CMK (cell line): ENCODE results near the gene TAF1C.
"Not testable (repeated sequence)": the region's sequence is repeated elsewhere in the genome, so short reads cannot be mapped to it uniquely, and the experiment has no call there.

Experiments
- DNase-seq: peaks from one replicate; pipeline ENCODE4 v3.0.0-alpha.2; 2010; ENCODE audit warnings: low read depth

Gene TAF1C, protein sequence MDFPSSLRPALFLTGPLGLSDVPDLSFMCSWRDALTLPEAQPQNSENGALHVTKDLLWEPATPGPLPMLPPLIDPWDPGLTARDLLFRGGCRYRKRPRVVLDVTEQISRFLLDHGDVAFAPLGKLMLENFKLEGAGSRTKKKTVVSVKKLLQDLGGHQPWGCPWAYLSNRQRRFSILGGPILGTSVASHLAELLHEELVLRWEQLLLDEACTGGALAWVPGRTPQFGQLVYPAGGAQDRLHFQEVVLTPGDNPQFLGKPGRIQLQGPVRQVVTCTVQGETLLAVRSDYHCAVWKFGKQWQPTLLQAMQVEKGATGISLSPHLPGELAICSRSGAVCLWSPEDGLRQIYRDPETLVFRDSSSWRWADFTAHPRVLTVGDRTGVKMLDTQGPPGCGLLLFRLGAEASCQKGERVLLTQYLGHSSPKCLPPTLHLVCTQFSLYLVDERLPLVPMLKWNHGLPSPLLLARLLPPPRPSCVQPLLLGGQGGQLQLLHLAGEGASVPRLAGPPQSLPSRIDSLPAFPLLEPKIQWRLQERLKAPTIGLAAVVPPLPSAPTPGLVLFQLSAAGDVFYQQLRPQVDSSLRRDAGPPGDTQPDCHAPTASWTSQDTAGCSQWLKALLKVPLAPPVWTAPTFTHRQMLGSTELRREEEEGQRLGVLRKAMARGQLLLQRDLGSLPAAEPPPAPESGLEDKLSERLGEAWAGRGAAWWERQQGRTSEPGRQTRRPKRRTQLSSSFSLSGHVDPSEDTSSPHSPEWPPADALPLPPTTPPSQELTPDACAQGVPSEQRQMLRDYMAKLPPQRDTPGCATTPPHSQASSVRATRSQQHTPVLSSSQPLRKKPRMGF

DNA sequence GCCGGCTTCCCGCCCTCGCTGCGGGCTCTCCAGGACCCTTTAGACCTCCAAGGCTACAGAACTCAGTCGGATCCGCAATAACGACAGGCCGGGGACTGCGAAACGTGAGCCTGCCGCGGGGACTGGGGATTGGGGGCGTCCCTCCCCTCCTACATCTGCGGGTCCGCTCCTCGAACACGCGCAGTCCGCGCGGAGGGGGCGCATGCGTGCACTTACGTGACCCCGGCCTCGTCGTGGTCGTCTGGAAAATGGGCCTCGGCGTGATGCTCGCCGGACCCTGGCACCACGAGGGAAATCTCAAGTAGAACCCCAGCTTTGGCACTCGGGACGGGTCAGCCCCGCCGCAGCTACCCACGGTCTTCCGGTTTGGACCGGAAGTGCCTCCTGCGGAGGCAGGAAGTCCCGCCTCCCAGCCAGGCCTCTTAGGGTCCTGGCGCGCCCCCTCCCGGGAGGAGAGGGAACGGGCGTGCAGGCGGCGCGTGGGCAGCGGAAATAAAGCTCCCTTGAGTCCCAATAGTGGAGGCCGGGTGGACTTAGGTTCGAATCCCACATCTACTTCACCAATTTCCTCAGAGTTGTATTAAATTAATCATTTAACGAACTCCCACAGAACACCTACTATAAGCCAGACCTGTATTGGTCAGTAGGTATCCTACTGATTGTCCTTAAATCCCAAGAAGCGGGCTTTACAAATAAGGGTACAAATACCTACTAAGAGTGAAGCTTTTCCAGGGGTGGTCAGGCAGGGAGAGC lies at the start of gene TAF1C:
TSS of gene TAF1C (minus strand) at position 373 of the 753 bp plus-strand sequence. CDS start 2,069 bp downstream, outside the sequence.
- DNase-seq: peak; percentile 85

DNA sequence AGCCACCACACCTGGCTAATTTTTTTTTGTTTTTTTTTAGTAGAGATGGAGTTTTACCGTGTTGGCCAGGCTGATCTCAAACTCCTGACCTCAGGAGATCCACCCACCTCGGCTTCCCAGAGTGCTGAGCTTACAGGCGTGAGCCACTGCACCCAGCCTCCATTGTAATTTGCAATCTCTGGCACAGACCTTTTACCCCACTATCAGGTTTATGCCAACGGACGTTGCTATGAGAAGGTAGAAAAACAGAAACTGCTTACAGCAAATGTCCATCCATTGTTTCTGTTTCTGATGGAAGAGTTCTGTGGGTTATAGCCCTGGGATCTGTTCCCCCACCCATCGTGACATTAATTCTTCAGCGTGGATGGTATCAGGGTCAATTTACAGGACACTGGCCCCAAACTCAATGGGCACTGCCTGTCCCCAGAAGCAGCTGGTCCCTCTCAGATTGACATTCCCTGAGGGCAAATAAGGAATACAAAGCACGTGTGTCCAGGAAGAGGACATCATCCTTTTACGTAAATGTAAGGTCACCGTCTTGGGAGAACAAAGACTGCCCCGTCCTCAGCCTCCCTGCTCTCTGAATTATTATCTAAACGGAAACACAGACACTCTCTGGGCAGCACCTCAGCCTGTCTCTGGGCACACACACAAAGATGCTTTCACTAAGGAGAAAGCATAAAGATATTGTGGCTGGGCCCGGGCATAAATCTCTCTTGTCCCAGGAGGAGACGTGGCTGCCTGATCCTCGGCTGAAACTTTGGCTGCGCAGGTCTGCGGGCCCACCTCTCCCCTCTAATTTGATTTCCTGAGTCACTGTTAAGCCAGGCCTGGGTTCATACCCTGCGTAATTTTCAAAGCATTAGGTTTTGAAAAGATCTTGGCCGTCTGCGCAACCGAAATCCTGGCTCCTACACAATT lies 47.7 kb upstream of the TAF1C start:
- DNase-seq: no peak

DNA sequence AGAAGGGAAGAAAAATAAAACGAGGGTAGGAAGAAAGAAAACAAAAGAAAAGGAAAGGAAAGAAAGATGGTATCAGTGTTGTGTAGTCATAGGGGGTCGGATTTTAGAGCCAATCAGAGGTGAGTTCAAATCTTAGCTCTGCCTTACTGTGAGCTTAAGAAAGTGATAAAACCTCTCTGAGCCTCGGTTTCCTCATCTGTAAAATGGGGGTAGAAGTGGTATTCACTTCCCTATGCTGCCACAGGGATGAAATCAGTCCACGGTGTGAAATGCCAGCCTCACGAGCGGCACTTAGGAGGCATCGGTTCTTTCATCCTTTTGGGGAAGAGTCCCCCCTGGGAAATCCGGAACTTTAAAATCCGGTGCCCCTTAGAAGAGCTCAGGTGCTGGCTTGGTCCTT lies 46.9 kb upstream of the TAF1C start:
- no peak for DNase-seq

GRCh38 chr16:84232969-84233368 lies 46.1 kb upstream of the TAF1C start:
- no peak for DNase-seq

GRCh38 chr16:84232060-84232459 lies 45.2 kb upstream of the TAF1C start:
- no peak for DNase-seq

- no peak for DNase-seq
Observed at GRCh38 chr16:84229471-84229870, 42.6 kb upstream of the TAF1C start.

- DNase-seq: peak; percentile 34
Observed at GRCh38 chr16:84228256-84228838, 41.5 kb upstream of the TAF1C start.

DNA sequence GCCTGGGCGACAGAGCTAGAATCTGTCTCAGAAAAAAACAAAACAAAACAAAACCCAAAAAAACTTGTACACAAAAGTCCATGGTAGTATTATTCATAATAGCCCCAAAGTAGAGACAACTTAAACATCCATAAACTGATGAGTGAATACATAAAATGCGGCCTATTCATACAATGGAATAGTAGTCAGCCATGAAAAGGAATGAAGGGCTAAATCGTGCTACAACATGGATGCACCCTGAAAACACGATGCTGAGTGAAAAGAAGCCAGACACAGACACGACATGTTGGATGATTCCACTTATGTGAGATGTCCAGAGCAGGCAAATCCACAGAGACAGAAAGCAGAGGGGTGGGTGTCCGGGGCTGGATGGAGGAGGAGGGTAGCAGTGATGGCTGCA lies 40.7 kb upstream of the TAF1C start:
- no peak for DNase-seq

- DNase-seq: no peak
Observed at GRCh38 chr16:84226026-84226425, 39.2 kb upstream of the TAF1C start.

GRCh38 chr16:84225571-84225970 lies 38.7 kb upstream of the TAF1C start:
- DNase-seq: no peak

- no peak for DNase-seq
Observed at GRCh38 chr16:84225126-84225525, 38.3 kb upstream of the TAF1C start.

- no peak for DNase-seq
Observed at GRCh38 chr16:84224554-84224953, 37.7 kb upstream of the TAF1C start.

DNA sequence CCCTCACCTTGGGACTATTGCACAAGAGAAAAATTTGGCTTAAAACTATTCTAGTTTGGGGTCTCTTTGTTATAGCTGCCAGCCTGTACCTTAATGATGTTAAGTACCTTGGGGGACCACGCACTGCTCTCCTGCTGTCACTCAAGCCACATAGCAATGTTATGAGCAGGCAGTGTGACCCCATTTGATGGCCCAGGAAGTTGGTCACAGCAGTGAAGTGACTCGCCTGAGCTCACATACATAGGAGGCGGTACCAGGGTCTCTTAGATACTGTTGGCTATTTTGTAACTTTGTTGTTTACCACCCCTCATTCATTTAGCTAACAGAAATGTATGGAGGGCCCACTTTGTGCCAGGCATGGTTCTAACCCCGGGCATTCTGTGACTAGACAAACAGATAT lies 36.6 kb upstream of the TAF1C start:
- no peak for DNase-seq

- DNase-seq: no peak
Observed at GRCh38 chr16:84220851-84221250, 34.0 kb upstream of the TAF1C start.

DNA sequence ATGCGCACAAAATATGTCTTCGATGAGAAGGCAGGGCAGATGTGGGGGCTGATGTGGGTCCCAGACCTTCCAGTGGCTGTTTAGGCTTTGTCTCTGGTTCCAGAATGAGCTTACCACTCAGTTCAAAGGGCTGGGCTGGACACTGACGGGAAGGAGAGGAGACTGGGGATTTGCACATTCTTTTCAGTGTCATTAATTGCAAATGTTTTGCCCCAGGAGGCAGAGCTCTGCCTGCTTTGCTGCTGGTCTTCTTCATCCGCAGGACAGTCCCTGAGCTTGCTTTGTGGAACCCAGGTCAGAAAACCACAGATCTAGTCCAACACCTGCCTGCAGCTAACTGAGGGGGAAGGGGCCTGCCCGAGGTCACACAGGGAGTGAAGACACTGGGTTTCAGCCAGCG lies 32.1 kb upstream of the TAF1C start:
- DNase-seq: no peak

DNA sequence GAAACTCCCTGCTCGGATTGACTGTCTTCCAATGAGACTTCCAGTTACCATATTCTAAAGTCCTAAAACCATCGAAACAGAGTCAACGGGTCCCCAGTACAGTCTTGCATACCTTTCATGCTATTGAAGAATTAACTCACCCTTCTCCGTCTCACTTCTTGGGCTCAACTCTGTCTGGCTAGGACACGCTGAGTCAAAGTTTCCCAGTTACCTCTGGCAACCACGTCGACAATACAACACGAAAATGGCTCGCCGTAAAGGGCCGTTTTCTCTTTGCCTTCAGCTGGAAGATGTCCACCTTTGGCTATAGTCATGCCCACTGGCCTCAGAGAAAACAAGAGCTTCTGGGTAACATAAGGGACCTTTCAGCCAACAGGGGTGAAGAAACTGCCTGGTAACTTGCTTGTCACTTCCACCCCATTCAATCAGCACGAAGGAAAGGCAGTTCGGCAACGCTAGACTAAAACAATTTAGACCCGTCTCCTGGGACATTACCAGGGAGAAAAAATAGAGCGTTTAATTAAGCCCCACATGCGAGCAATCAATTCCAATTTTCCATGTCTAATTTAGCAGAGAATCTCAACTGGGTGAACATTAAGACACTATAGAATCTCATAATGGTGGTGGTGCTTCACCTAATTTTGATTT lies 31.4 kb upstream of the TAF1C start:
- DNase-seq: no peak

DNA sequence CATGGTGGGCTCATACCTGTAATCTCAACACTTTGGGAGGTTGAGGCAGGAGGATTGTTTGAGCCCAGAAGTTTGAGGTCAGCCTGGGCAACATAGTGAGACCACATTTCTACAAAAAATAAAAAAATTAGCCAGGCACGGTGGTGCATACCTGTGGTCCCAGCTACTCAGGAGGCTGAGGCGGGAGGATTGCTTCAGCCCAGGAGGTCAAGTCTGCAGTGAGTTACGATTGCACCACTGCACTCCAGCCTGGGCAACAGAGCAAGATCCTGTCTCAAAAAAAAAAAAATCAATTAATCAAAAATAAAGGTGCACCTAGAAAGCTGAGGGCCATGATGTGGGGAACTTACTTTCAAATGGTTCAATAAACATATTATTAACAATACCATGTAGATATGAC lies 29.3 kb upstream of the TAF1C start:
- not testable (repeated sequence) for DNase-seq

- no peak for DNase-seq
Observed at GRCh38 chr16:84215531-84215930, 28.7 kb upstream of the TAF1C start.

- DNase-seq: no peak
Observed at GRCh38 chr16:84214451-84215066, 27.7 kb upstream of the TAF1C start.

GRCh38 chr16:84212631-84213030 lies 25.8 kb upstream of the TAF1C start:
- DNase-seq: no peak
